Upper lobe of left lung (tissue), 6 donors: ENCODE measurements around the gene KHDC1. TPM values are rescaled to one million over a fixed set of nuclear protein-coding genes. Genes with fewer than 3 reads are reported as not detected.
"Not testable (repeated sequence)": the region's sequence is repeated elsewhere in the genome, so short reads cannot be mapped to it uniquely, and the experiment has no call there.

ENCODE experiments used
- ATAC-seq, 2 donors: fragments of 200-7000 bp; cut with Tn5 transposase; one replicate each; pipeline ENCODE4 v1.9.1; 2022; ENCODE audit warnings: mild to moderate bottlenecking in 2 of 2, moderate library complexity in 2 of 2; ENCODE audit not compliant: low FRiP score in 2 of 2
- DNase-seq, 2 donors: peaks; one replicate each; pipeline ENCODE4 v3.0.0-alpha.2; 2019 to 2020
- H3K27ac ChIP-seq, 4 donors: fragments of 200-600 bp; sonication (generic); one replicate each; pipeline ENCODE4 v1.5.1; 2016 to 2019
- H3K27me3 ChIP-seq, 4 donors: fragments of 200-600 bp; sonication (generic); one replicate each; pipeline ENCODE4 v1.5.1; 2017 to 2019
- H3K36me3 ChIP-seq, 4 donors: fragments of 200-600 bp; sonication (generic); one replicate each; pipeline ENCODE4 v1.5.1; 2016 to 2019
- H3K4me1 ChIP-seq, 4 donors: fragments of 200-600 bp; sonication (generic); one replicate each; pipeline ENCODE4 v1.5.1; 2018 to 2019
- H3K4me3 ChIP-seq, 4 donors: fragments of 200-600 bp; sonication (generic); one replicate each; pipeline ENCODE4 v1.5.1; 2017 to 2019; ENCODE audit warnings: mild to moderate bottlenecking in 2 of 4, moderate library complexity in 1 of 4
- H3K9me3 ChIP-seq, 4 donors: fragments of 200-600 bp; sonication (generic); one replicate each; pipeline ENCODE4 v1.5.1; 2018 to 2019
- CTCF ChIP-seq, 6 experiments: fragments of 450-650 bp in 4 of 6; fragments of 200-600 bp in 2 of 6; sonication (generic) in 2 of 6; IDR thresholded peaks; one replicate each; pipeline ENCODE4 v1.5.1; 2016 to 2019; ENCODE audit warnings: antibody characterized with exemption in 6 of 6
- EP300 ChIP-seq, 4 donors: sonication (generic); formaldehyde crosslinking; IDR thresholded peaks; one replicate each; pipeline ENCODE4 v1.5.1; 2017; ENCODE audit warnings: antibody characterized with exemption in 4 of 4, control low read depth in 2 of 4
- POLR2A ChIP-seq, 4 donors: fragments of 450-650 bp; IDR thresholded peaks; one replicate each; pipeline ENCODE4 v1.5.1; 2016 to 2017; ENCODE audit warnings: antibody characterized with exemption in 4 of 4, mild to moderate bottlenecking in 2 of 4
- POLR2AphosphoS5 ChIP-seq, 2 donors: sonication (generic); formaldehyde crosslinking; IDR thresholded peaks; one replicate each; pipeline ENCODE4 v1.5.1; 2017; ENCODE audit warnings: antibody characterized with exemption in 2 of 2
- WGBS, 2 donors: methylation state at CpG; one replicate each; pipeline ENCODE4 v1.1.5; 2017 to 2018; 5-methylcytosine and 5-hydroxymethylcytosine counted together
- small RNA-seq, 4 donors: library from RNA; depleted of rRNA; stranded (forward); fragments of <200 nt; gene quantifications; one replicate each; pipeline ENCODE3, GENCODE V24; 2016
- total RNA-seq, 6 donors: library from RNA; depleted of rRNA in 4 of 6; stranded (reverse); fragments of >200 nt in 4 of 6; gene quantifications; one replicate each; pipeline versions ENCODE4 v1.1.0 to v1.2.1, GENCODE V29; 2016 to 2021
- donor health status: DM: no; HTN: no; CAD: no; lungs with moderate emphysema.
- donor health status: DM: no; HTN: yes; CAD: no; lungs with severe emphysema.

The KHDC1 gene
- total RNA-seq, 6 donors from 2014 or later: 1.3 to 2.6 (median 2.0) TPM; not detected in 1

GRCh38 chr6:73203098-73203497 lies 59.9 kb downstream of the KHDC1 start:
- no peak overlapping the region for H3K27ac ChIP-seq
- 76 to 79% methylated on average over 1 of the region's 1 CpG for WGBS, 2 donors
- H3K27me3 ChIP-seq: no peaks in the 10 kb centered on the region
- TF ChIP-seq EP300 (IDR thresholded peaks at IDR 0.05) (no peak), POLR2AphosphoS5 (IDR thresholded peaks at IDR 0.05) (no peak), POLR2A (IDR thresholded peaks at IDR 0.05) (no peak), CTCF (IDR thresholded peaks at IDR 0.05) (no peak)
- no peak overlapping the region for H3K4me3 ChIP-seq
- no peaks in the 10 kb centered on the region for H3K9me3 ChIP-seq
- DNase-seq: no peak
- no peaks in the 10 kb centered on the region for H3K36me3 ChIP-seq
- ATAC-seq: no peak
- no peaks in the 10 kb centered on the region for H3K4me1 ChIP-seq

DNA sequence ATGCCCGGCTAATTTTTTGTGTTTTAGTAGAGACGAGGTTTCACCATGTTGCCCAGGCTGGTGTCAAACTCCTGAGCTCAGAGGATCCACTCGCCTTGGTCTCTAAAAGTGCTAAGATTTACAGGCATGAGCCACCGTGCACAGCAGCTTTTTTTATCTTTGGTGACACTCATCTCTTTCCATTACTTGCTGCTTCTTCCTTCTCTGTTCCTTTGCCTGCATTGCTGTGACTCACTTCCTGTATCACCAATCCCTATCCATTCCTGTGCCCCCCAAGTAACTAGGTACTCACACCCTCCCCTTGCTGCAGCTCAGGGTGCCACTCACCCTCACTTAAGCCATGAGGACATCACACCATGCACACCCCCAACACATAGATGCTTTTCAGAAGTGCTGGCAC lies 62.3 kb downstream of the KHDC1 start:
- 70 to 92% methylated on average over 4 of the region's 4 CpGs for WGBS, 2 donors
- Histone ChIP-seq H3K36me3 (no peaks in the 10 kb centered on the region), H3K4me1 (no peaks in the 10 kb centered on the region), H3K9me3 (no peaks in the 10 kb centered on the region), H3K4me3 (no peak overlapping the region), H3K27me3 (no peaks in the 10 kb centered on the region), H3K27ac (no peak overlapping the region)
- ATAC-seq (no peak), DNase-seq (no peak)
- TF ChIP-seq POLR2AphosphoS5 (IDR thresholded peaks at IDR 0.05): no peak
- no peak for TF ChIP-seq POLR2A (IDR thresholded peaks at IDR 0.05)
- no peak for TF ChIP-seq EP300 (IDR thresholded peaks at IDR 0.05)
- no peak for TF ChIP-seq CTCF (IDR thresholded peaks at IDR 0.05)

DNA sequence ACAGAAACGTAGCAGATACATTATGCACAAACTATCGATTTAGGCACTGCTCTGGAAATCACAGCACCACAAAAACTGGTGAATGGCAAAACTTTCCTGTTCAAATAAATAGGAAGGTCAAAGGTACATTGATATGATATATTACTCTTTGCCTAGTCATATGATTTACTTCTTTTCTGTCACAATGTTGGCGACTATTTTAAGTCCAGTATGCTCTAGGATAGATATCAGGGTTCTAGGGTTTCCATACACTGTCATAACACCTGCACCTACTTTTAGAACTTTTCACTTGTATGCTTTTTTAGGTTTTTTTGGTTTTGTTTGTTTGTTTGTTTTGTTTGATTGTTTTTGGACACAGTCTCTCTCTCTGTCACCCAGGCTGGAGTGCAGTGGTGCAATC lies 62.7 kb downstream of the KHDC1 start:
- TF ChIP-seq POLR2A (IDR thresholded peaks at IDR 0.05) (no peak), POLR2AphosphoS5 (IDR thresholded peaks at IDR 0.05) (no peak), CTCF (IDR thresholded peaks at IDR 0.05) (no peak), EP300 (IDR thresholded peaks at IDR 0.05) (no peak)
- ATAC-seq: no peak
- H3K4me3 ChIP-seq: no peak overlapping the region
- no peaks in the 10 kb centered on the region for H3K27me3 ChIP-seq
- H3K4me1 ChIP-seq: no peaks in the 10 kb centered on the region
- no peaks in the 10 kb centered on the region for H3K9me3 ChIP-seq
- no peak overlapping the region for H3K27ac ChIP-seq
- H3K36me3 ChIP-seq: no peaks in the 10 kb centered on the region
- WGBS, 2 donors: 93% methylated on average over 3 of the region's 3 CpGs
- DNase-seq: no peak

DNA sequence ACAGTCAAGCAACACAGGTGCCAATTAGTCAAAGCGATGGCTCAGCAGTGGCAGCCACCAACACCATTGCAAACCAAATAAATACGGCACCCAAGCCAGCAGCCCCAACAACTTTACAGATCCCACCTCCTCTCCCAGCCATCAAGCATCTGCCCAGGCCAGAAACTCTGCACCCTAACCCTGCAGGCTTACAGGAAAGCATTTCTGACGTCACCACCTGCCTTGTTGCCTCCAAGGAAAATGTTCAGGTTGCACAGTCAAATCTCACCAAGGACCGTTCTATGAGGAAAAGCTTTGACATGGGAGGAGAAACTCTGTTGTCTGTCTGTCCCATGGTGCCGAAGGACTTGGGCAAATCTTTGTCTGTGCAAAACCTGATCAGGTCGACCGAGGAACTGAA lies 68.3 kb downstream of the KHDC1 start:
- Histone ChIP-seq H3K4me1 (no peaks in the 10 kb centered on the region), H3K27me3 (no peaks in the 10 kb centered on the region), H3K9me3 (no peaks in the 10 kb centered on the region), H3K36me3 (no peaks in the 10 kb centered on the region), H3K27ac (no peak overlapping the region), H3K4me3 (no peak overlapping the region)
- DNase-seq (no peak), ATAC-seq (no peak)
- no peak for TF ChIP-seq POLR2AphosphoS5 (IDR thresholded peaks at IDR 0.05)
- no peak for TF ChIP-seq EP300 (IDR thresholded peaks at IDR 0.05)
- TF ChIP-seq CTCF (IDR thresholded peaks at IDR 0.05): no peak
- TF ChIP-seq POLR2A (IDR thresholded peaks at IDR 0.05): no peak
- WGBS, 2 donors: 90 to 94% methylated on average over 5 to 7 of the region's 7 CpGs

DNA sequence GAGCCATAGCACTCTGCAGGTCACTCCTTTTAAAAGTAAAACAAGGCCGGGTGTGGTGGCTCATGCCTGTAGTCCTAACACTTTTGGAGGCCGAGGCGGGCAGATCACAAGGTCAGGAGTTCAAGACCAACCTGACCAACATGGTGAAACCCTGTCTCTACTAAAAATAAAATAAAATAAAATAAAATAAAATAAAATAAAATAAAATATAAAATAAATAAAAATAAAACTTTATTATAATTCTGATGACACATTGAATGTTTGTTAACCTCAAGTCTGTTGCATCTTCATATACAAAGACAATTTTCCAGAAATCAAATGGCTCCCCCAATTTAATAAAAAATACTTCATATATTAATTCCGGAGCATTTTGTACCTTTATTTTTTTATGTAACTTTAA lies 69.7 kb downstream of the KHDC1 start:
- 88 to 99% methylated on average over 4 of the region's 4 CpGs for WGBS, 2 donors
- not testable (repeated sequence) for ATAC-seq, H3K9me3 ChIP-seq, H3K27ac ChIP-seq, H3K36me3 ChIP-seq, H3K4me1 ChIP-seq, H3K27me3 ChIP-seq, DNase-seq, H3K4me3 ChIP-seq

Small RNA genes within 50 kb of the gene (small RNA-seq; reads per million reads assigned to genes)
- 0 reads per million in 4 donors for gene RPSAP41

Other genes starting within 250 kb of the KHDC1 start
- gene KHDC1L, start 37.7 kb downstream of the KHDC1 start, total RNA-seq: not detected
- gene DPPA5, start 91.1 kb upstream of the KHDC1 start, total RNA-seq: not detected
- gene KHDC3L, start 99.5 kb upstream of the KHDC1 start, total RNA-seq: not detected
- under 1 TPM in 1 of 6 donors, not detected in 5; 0.43 TPM for gene OOEP, start 106.7 kb upstream of the KHDC1 start, total RNA-seq
- 1 to 10 TPM in 5 of 6 donors, under 1 TPM in 1; 0.92 to 8.5 (median 1.8) TPM for gene DDX43, start 131.6 kb upstream of the KHDC1 start, total RNA-seq
- 10 to 100 TPM in 2 of 6 donors, 1 to 10 TPM in 4; 4.9 to 15.7 (median 9.0) TPM for gene CGAS, start 189.1 kb upstream of the KHDC1 start, total RNA-seq
- 10 to 100 TPM in 5 of 6 donors, 1 to 10 TPM in 1; 8.9 to 56.6 (median 25.9) TPM for gene MTO1, start 198.5 kb upstream of the KHDC1 start, total RNA-seq